MV-4-11 (cell line): Measurements from ENCODE around the gene RTBDN.
"Not testable (repeated sequence)": the region's sequence is repeated elsewhere in the genome, so short reads cannot be mapped to it uniquely, and the experiment has no call there.

ENCODE experiments used
- DNase-seq: peaks from one replicate; lab custom pipeline; 2025; lab: John Stamatoyannopoulos, UW

Gene RTBDN

DNA sequence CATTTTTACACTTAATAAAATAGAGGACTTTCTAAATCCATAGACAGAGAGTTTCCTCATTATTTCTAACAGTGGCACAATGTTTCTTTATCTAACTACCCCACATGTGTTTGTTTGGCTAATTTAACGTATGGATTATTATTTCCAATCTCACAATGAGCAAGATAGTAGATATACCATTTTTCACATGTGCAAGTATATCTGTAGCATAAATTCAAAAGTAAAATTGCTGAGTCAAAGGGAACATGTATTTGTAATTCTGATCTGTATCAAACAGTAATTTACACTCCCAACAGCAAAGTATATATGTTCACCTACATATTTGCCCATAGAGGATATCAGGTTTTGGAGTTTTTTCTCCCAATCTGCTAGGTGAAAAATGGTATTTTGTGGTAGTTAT, 22.3 kb upstream of the RTBDN start:
- no peak for DNase-seq

- peak; percentile 65 for DNase-seq
These were observed 13.1 kb upstream of the RTBDN start for GRCh38 chr19:12847159-12848139.

GRCh38 chr19:12846613-12847012, 12.2 kb upstream of the RTBDN start:
- not testable (repeated sequence) for DNase-seq

GRCh38 chr19:12843999-12844732, 9.8 kb upstream of the RTBDN start:
- DNase-seq, result no peak

- no peak for DNase-seq
These were observed 8.9 kb upstream of the RTBDN start for GRCh38 chr19:12843328-12843727.

DNA sequence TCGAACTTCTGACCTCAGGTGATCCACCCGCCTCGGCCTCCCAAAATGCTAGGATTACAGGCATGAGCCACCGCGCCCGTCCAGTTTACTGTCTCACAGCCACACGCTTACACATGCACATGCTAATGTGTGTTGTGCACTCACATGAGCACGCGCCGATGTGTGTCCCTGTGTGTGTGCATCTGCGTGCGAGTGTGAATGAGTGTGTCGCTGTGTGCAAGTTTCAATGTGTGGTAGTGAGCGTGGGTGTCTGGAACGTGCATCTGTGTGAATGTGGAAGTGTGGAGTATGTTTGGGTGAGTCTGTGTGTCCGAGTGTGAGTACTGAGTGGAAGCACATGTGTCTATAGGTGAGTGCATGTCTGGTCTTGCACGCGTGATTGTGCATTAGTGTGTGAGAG, 8.1 kb upstream of the RTBDN start:
- no peak for DNase-seq

- DNase-seq, result no peak
These were observed 6.7 kb upstream of the RTBDN start for GRCh38 chr19:12841094-12841493.

- peak; percentile 23 for DNase-seq
These were observed 6.0 kb upstream of the RTBDN start for GRCh38 chr19:12840091-12841079.

DNA sequence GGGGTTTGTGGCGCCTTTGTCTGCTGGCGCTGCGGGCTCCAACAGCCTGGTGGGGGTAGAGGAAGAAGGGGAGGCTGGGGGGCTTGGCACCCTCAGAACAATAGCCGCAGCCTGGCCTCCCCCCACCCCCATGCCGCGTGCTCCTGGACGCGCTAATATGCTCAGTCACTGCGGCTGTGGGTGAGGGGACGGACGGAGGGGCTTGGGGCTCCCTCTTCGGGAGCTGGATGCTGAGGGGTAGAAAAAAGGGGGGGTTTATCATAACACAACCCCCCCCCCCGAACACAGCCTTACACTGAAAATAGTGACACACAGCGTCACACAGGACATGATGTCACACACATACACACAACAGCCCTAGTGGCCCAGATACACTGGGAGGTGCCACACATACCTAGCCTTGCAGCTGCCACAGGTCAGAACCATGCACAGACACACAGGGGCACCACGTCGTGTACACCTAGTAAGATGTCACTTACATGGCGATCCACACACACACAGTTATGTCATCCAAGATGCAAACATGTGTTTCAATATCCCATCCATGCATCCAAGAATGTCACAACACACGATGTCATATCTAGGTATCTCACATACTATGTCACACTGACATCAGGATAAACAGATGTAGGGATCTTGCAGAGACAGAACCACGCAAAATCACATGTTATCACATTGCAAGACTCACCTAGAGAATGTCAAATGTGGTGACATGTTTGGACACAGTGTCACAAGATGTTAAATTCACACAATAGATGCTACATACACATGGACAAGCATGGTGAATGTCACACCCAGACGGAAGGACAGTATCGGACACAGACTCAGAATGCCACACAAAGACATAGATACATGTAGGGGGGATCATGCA, 4.7 kb upstream of the RTBDN start:
- DNase-seq, result no peak

DNA sequence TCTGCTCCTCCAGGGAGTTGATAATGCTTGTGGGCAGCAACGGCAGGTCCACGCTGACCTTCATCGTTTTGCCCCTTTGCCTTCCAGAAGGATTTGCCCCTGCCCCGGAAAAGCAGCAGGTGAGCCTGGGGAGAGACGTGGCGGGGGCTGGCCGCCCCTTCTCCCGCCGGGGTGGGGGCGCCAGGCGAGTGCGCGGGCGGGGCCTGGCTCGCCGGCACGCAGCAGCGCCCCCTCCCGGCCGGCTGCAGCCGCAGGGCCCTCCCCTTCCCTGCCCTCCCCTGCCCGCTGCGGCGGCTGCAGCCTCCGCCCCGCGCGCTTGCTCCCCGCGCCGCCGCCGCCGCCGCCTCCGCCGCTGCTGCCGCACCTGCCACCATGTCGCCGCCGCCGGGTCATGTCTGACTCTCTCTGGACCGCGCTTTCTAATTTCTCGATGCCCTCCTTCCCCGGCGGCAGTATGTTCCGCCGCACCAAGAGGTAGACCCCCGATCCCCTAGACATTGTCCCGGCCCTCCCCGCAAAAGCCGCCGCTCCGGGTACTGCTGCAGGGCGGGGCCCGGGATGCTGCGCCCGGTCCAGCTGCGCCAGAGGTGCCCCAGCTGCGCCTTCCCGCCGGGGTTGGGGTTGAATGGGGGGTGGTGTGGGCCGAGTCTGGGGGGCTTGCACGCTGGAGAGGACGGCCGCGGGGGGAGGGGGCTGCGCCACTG, 4.0 kb upstream of the RTBDN start, which contains the start of gene MAST1:
Gene MAST1, plus strand, starts transcription at position 334 of the 704 bp plus-strand sequence. Its CDS starts 58 bp downstream, at position 392.
- DNase-seq, result peak; percentile 31

- DNase-seq, result no peak
These were observed 2.8 kb upstream of the RTBDN start for GRCh38 chr19:12837225-12837624.

GRCh38 chr19:12836529-12836863, 2.1 kb upstream of the RTBDN start:
- no peak for DNase-seq

DNA sequence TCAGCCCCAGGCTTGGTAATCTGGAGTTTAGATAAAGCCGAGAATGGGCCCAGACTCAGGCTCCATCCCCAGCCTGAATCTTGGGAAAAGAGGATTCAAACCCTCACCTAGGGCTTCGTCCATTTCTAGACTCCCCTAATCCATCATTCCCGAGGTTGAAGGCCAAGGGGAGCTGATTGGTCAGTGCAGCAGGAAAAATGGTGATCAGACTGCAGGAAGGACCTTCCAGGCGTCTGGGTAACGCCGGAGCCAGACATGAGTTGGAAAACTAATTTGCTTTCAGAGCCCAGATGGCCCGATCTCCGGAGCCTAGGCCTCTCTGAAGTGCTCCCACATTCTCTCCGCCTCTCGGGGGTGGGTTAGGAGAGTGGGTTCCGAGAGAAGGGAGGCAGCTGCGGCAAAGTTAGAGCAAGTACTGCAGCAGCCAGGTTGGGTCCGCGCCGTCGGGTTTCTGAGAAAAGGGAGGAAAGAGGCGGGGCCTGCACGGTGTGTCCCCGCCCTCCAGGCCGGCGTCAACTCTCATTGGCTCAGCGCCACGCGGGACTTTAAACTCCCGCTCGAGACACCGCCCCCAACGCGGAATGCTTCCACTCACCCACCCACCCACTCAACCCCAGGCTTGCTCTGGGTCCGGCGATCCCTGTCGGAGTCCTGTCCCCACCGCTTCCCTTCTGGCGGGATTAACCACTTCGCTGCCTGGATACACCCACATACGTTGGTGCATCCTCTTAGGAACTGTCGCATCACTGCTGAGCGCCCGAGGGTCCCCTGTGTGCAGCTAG, 788 bp upstream of the RTBDN start:
- DNase-seq, result no peak

GRCh38 chr19:12833738-12834565, 427 bp downstream of the RTBDN start:
- no peak for DNase-seq

- DNase-seq, result no peak
These were observed 1.0 kb downstream of the RTBDN start for GRCh38 chr19:12833418-12833737.

DNA sequence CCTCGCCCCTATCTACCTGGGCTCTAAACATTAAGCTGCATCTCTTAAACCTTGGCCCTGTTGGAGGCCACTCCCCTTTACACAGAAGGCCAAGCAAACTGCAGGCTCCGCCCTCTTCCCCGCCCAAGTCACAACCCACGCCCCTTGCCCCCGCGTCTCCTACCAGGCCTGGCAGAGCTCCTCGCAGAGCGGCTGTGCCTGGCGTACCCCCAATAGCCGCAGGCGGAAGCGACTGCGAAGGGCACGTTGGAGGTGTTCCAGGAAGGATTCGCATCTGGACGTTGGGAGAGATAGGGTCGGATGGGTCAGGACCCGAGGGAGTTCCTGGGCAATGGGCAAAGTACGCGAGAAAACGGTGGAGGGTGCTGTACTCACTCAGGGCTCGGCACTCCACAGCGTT, 5.9 kb downstream of the RTBDN start:
- DNase-seq, result no peak

DNA sequence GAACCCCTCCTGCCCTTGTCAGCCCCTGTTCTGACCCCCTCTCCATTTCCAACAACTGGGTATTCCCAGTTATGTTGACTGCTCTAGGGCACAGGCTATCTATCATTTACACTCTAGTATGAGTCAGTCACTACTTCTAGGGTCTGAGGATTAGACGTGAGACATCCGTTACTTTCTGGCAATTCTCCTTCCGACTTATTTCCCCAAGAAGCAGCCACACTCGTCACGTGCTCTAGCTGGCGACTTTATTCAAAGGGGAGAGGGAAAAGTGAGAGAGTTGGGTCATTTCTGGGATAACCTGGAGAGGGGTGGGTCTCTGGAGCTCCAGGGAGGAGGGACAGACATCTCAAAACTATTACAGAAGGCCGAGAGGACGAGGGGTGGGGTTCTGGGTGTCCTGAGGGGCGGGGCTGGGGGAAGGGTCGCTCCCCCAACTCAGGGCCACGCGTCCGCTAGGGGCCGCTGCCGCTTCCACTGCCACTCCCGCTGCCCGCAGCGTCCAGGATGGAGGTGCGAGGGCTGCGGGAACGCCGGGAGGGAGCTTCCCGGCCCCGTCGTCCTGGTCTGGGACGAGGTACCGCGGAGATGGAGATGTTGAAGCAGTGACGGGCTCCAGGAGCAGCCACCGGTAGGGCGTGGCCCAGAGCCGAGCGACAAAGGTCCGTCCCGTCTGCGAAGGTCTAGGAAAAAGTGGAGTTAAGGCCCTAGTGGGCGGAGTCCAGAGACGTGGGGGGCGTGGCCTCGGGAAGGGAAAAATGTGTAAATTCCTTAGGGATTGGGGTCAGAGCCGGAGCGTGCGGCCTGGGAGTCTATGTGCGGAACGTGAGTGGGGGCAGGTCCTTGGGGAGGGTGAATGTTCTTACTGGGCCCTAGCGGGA, 8.9 kb downstream of the RTBDN start:
- DNase-seq, result peak; percentile 61

DNA sequence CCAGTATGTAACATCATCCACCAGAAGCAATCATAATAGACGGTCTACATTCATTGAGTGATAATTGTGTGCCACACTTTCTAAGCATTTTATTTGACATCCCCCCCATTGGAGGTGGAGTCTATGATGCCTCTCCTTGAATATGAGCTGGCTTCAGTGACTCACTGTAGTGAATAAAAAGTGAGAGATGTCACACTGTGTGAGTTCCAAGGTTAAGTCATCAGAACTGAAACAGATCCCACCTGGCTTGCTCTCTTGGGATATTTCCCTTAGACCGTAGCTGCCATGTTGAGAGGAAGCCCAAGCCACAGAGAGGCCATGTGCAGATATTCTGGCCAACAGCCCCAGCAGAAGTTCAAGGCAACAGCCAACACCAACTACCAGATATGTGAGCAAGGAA, 12.6 kb downstream of the RTBDN start:
- DNase-seq, result no peak
